B cell (primary cell): ENCODE results near the gene UBL4A. TPM values are rescaled to one million over a fixed set of nuclear protein-coding genes. Genes with fewer than 3 reads are reported as not detected.

Source experiments
- ATAC-seq: fragments of 200-7000 bp; cut with Tn5 transposase; one replicate; pipeline ENCODE4 v1.10.0; 2021; ENCODE audit warnings: low read depth, mild to moderate bottlenecking, moderate number of reproducible peaks, moderate library complexity
- CTCF ChIA-PET: fragments of 350-600 bp; sonication (Branson Sonifier 250); formaldehyde crosslinking; loops from one replicate; lab custom pipeline; 2021; ENCODE audit warnings: antibody characterized with exemption, inconsistent platforms; lab: Charles Lee
- POLR2A ChIA-PET: fragments of 350-600 bp; sonication (Branson Sonifier 250); formaldehyde crosslinking; loops from one replicate; lab custom pipeline; 2021; ENCODE audit warnings: antibody characterized with exemption; lab: Charles Lee
- DNase-seq: peaks from one replicate; pipeline ENCODE4 v3.0.0; 2013
- H2AFZ ChIP-seq: 2 replicates; pipeline ENCODE4 v1.6.1; 2012; ENCODE audit warnings: mild to moderate bottlenecking, low read depth, low read length; ENCODE audit not compliant: insufficient read depth, poor library complexity, severe bottlenecking
- H3K27ac ChIP-seq, 2 donors: 1 replicate in 1 of 2; 2 replicates in 1 of 2; pipeline ENCODE4 v1.5.1; 2012 to 2013; ENCODE audit warnings: low read length in 2 of 2, mild to moderate bottlenecking in 2 of 2, moderate library complexity in 1 of 2
- H3K27me3 ChIP-seq, 4 experiments: fragments of 200-600 bp in 1 of 4; sonication (generic) in 1 of 4; replicated peaks in 1 of 4; 1 replicate in 2 of 4; 2 replicates in 2 of 4; pipeline versions ENCODE4 v1.6.1 to v1.7.0; 2013 to 2016; ENCODE audit warnings: low read length in 3 of 4, mild to moderate bottlenecking in 2 of 4, mixed read lengths in 1 of 4, moderate library complexity in 1 of 4; ENCODE audit not compliant: insufficient read depth in 4 of 4, control insufficient read depth in 3 of 4; ENCODE audit errors: control extremely low read depth in 1 of 4
- H3K36me3 ChIP-seq, 2 experiments: replicated peaks in 1 of 2; 1 replicate in 1 of 2; 2 replicates in 1 of 2; pipeline versions ENCODE4 v1.6.1 to v1.7.1; 2013; ENCODE audit warnings: low read length in 1 of 2; ENCODE audit not compliant: insufficient read depth in 2 of 2, control insufficient read depth in 1 of 2; ENCODE audit errors: control extremely low read depth in 1 of 2, extremely low read depth in 1 of 2
- H3K4me1 ChIP-seq, 2 donors: fragments of 200-600 bp in 1 of 2; sonication (generic) in 1 of 2; 1 replicate in 1 of 2; 2 replicates in 1 of 2; pipeline versions ENCODE4 v1.5.1 to v1.6.1; 2013 to 2017; ENCODE audit warnings: low read length in 2 of 2; ENCODE audit not compliant: control insufficient read depth in 2 of 2, insufficient read depth in 2 of 2
- H3K4me2 ChIP-seq: replicated peaks from 2 replicates; pipeline ENCODE3; 2012; ENCODE audit warnings: mild to moderate bottlenecking, low read depth, low read length; ENCODE audit not compliant: poor library complexity, severe bottlenecking
- H3K4me3 ChIP-seq, 5 experiments: fragments of 200-600 bp in 1 of 5; sonication (generic) in 1 of 5; 1 replicate in 3 of 5; 2 replicates in 2 of 5; pipeline versions ENCODE4 v1.5.1 to v1.7.0; 2011 to 2016; ENCODE audit warnings: low read length in 4 of 5, mild to moderate bottlenecking in 4 of 5, low read depth in 2 of 5, control low read depth in 1 of 5, moderate library complexity in 1 of 5; ENCODE audit not compliant: insufficient read depth in 1 of 5; ENCODE audit errors: control extremely low read depth in 1 of 5, extremely low read depth in 1 of 5
- H3K79me2 ChIP-seq: fragments of 200-600 bp; sonication (generic); one replicate; pipeline ENCODE4 v1.6.0; 2016; ENCODE audit warnings: low read length; ENCODE audit not compliant: control insufficient read depth, insufficient read depth
- H3K9ac ChIP-seq: fragments of 200-600 bp; sonication (generic); 2 replicates; pipeline ENCODE4 v1.6.1; 2017; ENCODE audit warnings: mild to moderate bottlenecking, low read length, moderate library complexity
- H3K9me3 ChIP-seq, 3 donors: one replicate each; pipeline versions ENCODE4 v1.6.1 to v1.7.1; 2013; ENCODE audit warnings: low read length in 2 of 3; ENCODE audit not compliant: control insufficient read depth in 2 of 3, insufficient read depth in 1 of 3; ENCODE audit errors: control extremely low read depth in 1 of 3
- H4K20me1 ChIP-seq: 2 replicates; pipeline ENCODE4 v1.6.0; 2012; ENCODE audit warnings: mild to moderate bottlenecking, low read length; ENCODE audit not compliant: insufficient read depth, control insufficient read depth, poor library complexity, severe bottlenecking
- H3K27ac Mint-ChIP-seq: one replicate; pipeline ENCODE4 v1.8.0; 2021; ENCODE audit warnings: mixed read lengths
- H3K27me3 Mint-ChIP-seq: one replicate; pipeline ENCODE4 v1.8.0; 2021; ENCODE audit warnings: mixed read lengths
- H3K4me1 Mint-ChIP-seq: one replicate; pipeline ENCODE4 v1.8.0; 2021; ENCODE audit warnings: mixed read lengths
- H3K4me3 Mint-ChIP-seq: one replicate; pipeline ENCODE4 v1.8.0; 2021; ENCODE audit warnings: mixed read lengths
- H3K9me3 Mint-ChIP-seq: one replicate; pipeline ENCODE4 v1.8.0; 2022; ENCODE audit warnings: mixed read lengths; ENCODE audit not compliant: insufficient read depth
- CTCF ChIP-seq: fragments of 200-600 bp; IDR thresholded peaks from one replicate; pipeline ENCODE4 v1.8.0; 2022; ENCODE audit warnings: antibody characterized with exemption, mild to moderate bottlenecking
- EZH2 ChIP-seq: IDR thresholded peaks from 2 replicates; pipeline ENCODE4 v1.6.1; 2012; ENCODE audit warnings: borderline replicate concordance, low read depth, mild to moderate bottlenecking, moderate library complexity, low read length; ENCODE audit not compliant: insufficient read depth, poor library complexity, severe bottlenecking
- WGBS: methylation state at CpG from one replicate; pipeline ENCODE4 v1.1.5; 2013; ENCODE audit warnings: missing lambda C conversion rate; ENCODE audit not compliant: insufficient coverage; 5-methylcytosine and 5-hydroxymethylcytosine counted together
- intact Hi-C: fragments of 100-400 bp; cut with micrococcal nuclease; formaldehyde crosslinking; loops from one replicate; pipeline ENCODE4 v1.10.0; 2022
- polyA plus RNA-seq: library from polyadenylated mRNA; depleted of rRNA; stranded (reverse); fragments of >200 nt; gene quantifications from 2 replicates; pipeline ENCODE4 v1.2.3, GENCODE V29; 2012
- total RNA-seq, 2 donors: library from RNA; stranded (reverse); fragments of 120-200 nt in 1 of 2; gene quantifications; 1 replicate in 1 of 2; 2 replicates in 1 of 2; pipeline versions ENCODE4 v1.2.3 to v1.2.4, GENCODE V29; 2013 to 2022

The UBL4A gene
- total and polyA plus RNA-seq, 2 donors (not counting 1 experiment from before 2014, with no cell fraction given), result 13.1 to 23.3 TPM

GRCh38 chrX:154490021-154490413, 3.6 kb upstream of the UBL4A start:
- POLR2A ChIA-PET, result interaction anchor here (0.7 to 1.8 kb wide), 7 partner anchors 12 to 563 kb away, joined by 3 to 13 read pairs (median 6); partner anchors contain the start of genes FAM3A and RPL10
- Histone ChIP-seq H3K4me1 (peaks cover 5 to 39% of the 10 kb centered on the region in 2 donors), H3K4me3 (peak overlapping the region in 4 of 5 experiments; percentile 53 to 65 (median 60)), H3K4me2 (peak overlapping the region; percentile 80), H3K9me3 (no peaks in the 10 kb centered on the region), H3K36me3 (peaks cover 0 to 5% of the 10 kb centered on the region in 2 experiments), H3K79me2 (peaks cover 6% of the 10 kb centered on the region), H3K27me3 (no peaks in the 10 kb centered on the region), H4K20me1 (no peaks in the 10 kb centered on the region), H2AFZ (peak overlapping the region; percentile 74), H3K27ac (peak overlapping the region; percentile 63 to 78), H3K9ac (peak overlapping the region; percentile 67)
- DNase-seq (no peak), ATAC-seq (peak; percentile 1)
- Mint-ChIP-seq H3K4me1 (peaks cover 17% of the 10 kb centered on the region), H3K27me3 (no peaks in the 10 kb centered on the region), H3K27ac (peak overlapping the region; percentile 89), H3K4me3 (peak overlapping the region; percentile 89), H3K9me3 (no peaks in the 10 kb centered on the region)
- CTCF ChIA-PET, result interaction anchor here (1.0 to 1.9 kb wide), 8 partner anchors 8 to 116 kb away, joined by 3 to 11 read pairs (median 4); partner anchors contain the start of genes PLXNA3, RPL10 and TAFAZZIN
- 0% methylated on average over 11 of the region's 19 CpGs for WGBS
- intact Hi-C loops, result loop anchor here (1.0 to 5.0 kb wide), 5 partner anchors 11 to 93 kb away; partner anchors contain the start of genes FAM3A, LAGE3, PLXNA3 and RPL10
- no peak for TF ChIP-seq CTCF
- no peak for TF ChIP-seq EZH2

DNA sequence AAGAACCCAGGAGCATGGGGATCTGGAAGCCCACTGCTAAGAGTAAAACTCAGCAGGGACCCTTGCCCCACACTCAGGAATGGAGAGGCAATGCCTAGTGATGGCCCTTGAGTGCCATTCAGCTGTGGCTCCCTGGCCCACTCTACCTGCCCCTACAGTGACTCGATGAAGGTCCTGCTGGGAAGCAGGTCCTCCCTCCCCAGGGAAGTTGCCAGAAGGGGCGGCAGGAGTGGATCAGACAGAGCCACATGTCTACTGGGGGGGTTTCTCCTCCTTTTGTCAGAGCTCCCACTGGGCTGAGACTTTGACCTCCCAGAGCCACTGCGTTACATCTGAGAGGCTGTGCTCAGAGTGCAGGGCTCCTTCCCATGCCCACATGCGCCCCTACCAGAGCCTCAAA, 2.8 kb upstream of the UBL4A start:
- H2AFZ ChIP-seq, result no peak overlapping the region
- Mint-ChIP-seq H3K27me3 (no peaks in the 10 kb centered on the region), H3K4me1 (peaks cover 17% of the 10 kb centered on the region), H3K4me3 (peak overlapping the region; percentile 89), H3K27ac (peak overlapping the region; percentile 89), H3K9me3 (no peaks in the 10 kb centered on the region)
- no peak overlapping the region for H3K27ac ChIP-seq
- H3K9me3 ChIP-seq, result no peaks in the 10 kb centered on the region
- no peak overlapping the region for H3K9ac ChIP-seq
- no peak for DNase-seq
- ChIA-PET CTCF (interaction anchor here (1.0 to 1.9 kb wide), 4 partner anchors 9 to 90 kb away, joined by 3 to 8 read pairs (median 5); partner anchors contain the start of genes PLXNA3 and TAFAZZIN), POLR2A (interaction anchor here (0.5 to 1.8 kb wide), 4 partner anchors 11 to 594 kb away, joined by 5 to 11 read pairs (median 6); partner anchors contain the start of gene RPL10)
- peaks cover 14% of the 10 kb centered on the region for H3K79me2 ChIP-seq
- no peaks in the 10 kb centered on the region for H3K27me3 ChIP-seq
- H3K4me3 ChIP-seq, result no peak overlapping the region
- H4K20me1 ChIP-seq, result no peaks in the 10 kb centered on the region
- peaks cover 0 to 9% of the 10 kb centered on the region in 2 experiments for H3K36me3 ChIP-seq
- ATAC-seq, result no peak
- WGBS, result no CpG with 5 or more reads among the region's 4 CpGs
- intact Hi-C loops, result no loop called here
- H3K4me1 ChIP-seq, result peaks cover 5 to 42% of the 10 kb centered on the region in 2 donors
- H3K4me2 ChIP-seq, result peak overlapping the region; percentile 80
- TF ChIP-seq EZH2, result no peak
- no peak for TF ChIP-seq CTCF
